ENCODE results near the gene WNK2. TPM values are rescaled to one million over a fixed set of nuclear protein-coding genes. Genes with fewer than 3 reads are reported as not detected.
A peak's percentile ranks its signal among the peaks of the same experiment; 100 is the strongest.

WNK2 gene
- total RNA-seq, 4 donors from 2014 or later, result 155 to 577 (median 259) TPM

- H3K27ac ChIP-seq, result no peak overlapping the region
- H3K4me1 ChIP-seq, result no peaks in the 10 kb centered on the region
- TF ChIP-seq POLR2A (IDR thresholded peaks at IDR 0.05) (no peak), CTCF (IDR thresholded peaks at IDR 0.05) (peak in 2 of 6 experiments; percentile 15 to 31)
- no peak overlapping the region for H3K4me3 ChIP-seq
- no peaks in the 10 kb centered on the region for H3K27me3 ChIP-seq
- H3K36me3 ChIP-seq, result peaks cover 0 to 41% (median 0%) of the 10 kb centered on the region in 3 donors
- peak in 2 of 3 donors; percentile 3 to 30 for DNase-seq
- H3K9me3 ChIP-seq, result no peaks in the 10 kb centered on the region
Observed at GRCh38 chr9:93261281-93261680, 77.3 kb downstream of the WNK2 start.

DNA sequence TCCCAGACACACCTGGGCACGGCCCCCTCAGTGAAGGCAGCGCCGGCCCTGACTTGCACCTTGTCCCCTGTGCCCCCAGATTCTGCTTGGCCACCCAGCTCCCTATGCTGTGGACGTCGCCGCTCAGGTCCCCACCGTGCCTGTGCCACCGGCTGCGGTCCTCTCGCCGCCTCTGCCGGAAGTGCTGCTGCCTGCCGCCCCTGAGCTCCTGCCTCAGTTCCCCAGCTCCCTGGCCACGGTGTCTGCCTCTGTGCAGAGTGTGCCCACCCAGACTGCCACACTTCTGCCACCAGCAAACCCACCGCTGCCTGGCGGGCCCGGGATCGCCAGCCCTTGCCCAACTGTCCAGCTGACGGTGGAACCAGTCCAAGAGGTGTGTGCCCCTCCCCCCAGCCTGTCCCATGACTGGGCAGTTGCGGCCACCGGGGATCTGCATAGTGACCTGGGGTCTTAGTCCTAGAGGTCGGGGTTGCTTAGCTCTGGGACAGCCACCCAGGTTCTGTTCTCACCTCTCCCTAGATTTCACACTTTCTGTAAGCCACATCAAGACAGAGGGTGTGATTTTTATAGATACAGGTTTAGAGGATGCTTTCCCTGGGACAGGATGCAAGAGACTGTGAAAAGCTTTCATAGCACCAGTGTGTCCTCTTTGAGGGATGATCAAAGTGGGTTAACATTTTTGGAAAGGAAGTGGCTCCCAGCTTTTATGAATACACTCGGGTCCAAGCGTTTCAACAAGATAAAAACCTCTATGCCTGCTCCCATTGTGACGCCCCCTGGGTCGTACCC is 78.0 kb downstream of the WNK2 start:
- peak in 2 of 3 donors; percentile 13 to 40 for DNase-seq
- no peaks in the 10 kb centered on the region for H3K27me3 ChIP-seq
- H3K9me3 ChIP-seq, result no peaks in the 10 kb centered on the region
- H3K4me3 ChIP-seq, result no peak overlapping the region
- TF ChIP-seq POLR2A (IDR thresholded peaks at IDR 0.05) (no peak), CTCF (IDR thresholded peaks at IDR 0.05) (no peak)
- H3K27ac ChIP-seq, result no peak overlapping the region
- no peaks in the 10 kb centered on the region for H3K4me1 ChIP-seq
- peaks cover 0 to 41% (median 0%) of the 10 kb centered on the region in 3 donors for H3K36me3 ChIP-seq

DNA sequence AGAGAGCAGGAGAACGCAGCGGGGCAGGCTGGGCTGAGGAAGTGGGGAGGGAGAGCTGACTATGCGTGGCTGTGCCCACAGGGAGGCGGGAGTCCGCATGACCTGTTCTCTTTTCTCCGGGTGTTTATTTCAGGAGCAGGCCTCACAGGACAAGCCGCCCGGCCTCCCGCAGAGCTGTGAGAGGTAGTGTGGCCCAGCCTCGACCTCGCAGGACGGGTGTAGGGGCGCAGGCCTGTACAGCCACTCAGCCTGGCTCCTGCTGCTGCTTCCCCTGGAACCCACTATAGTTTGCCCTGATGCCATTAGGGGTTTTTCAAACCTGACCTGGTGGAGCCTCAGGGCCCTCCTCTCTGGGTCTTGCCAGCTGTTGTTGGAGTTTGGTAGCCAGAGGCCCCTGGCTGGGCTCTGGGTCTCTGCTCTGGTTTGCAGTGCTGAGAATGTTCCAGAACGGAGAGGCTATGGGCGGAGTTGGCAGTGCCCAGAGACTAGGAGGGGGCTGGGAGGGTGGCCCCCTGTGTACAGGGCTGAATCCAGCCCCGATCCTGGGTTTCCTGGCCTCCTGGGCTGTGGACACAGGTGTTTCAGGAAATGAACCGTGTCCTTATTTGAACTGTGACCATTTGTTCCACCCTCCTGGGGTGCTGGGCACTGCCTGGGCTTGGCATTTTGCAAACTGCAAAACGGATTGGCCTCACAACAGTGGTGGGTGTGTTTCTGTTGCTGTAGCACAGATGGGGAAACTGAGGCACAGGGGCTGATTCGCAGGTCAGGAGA is 78.8 kb downstream of the WNK2 start:
- no peaks in the 10 kb centered on the region for H3K9me3 ChIP-seq
- peak in 1 of 3 donors; percentile 42 for DNase-seq
- peaks cover 0 to 1% (median 0%) of the 10 kb centered on the region in 4 donors for H3K4me1 ChIP-seq
- H3K4me3 ChIP-seq, result no peak overlapping the region
- TF ChIP-seq CTCF (IDR thresholded peaks at IDR 0.05) (no peak), POLR2A (IDR thresholded peaks at IDR 0.05) (no peak)
- H3K27me3 ChIP-seq, result no peaks in the 10 kb centered on the region
- peaks cover 0 to 41% (median 0%) of the 10 kb centered on the region in 3 donors for H3K36me3 ChIP-seq
- no peak overlapping the region for H3K27ac ChIP-seq

GRCh38 chr9:93263334-93264229 is 79.6 kb downstream of the WNK2 start:
- H3K9me3 ChIP-seq, result no peaks in the 10 kb centered on the region
- no peak overlapping the region for H3K27ac ChIP-seq
- peak in 2 of 3 donors; percentile 10 to 40 for DNase-seq
- peaks cover 0 to 45% (median 0%) of the 10 kb centered on the region in 3 donors for H3K36me3 ChIP-seq
- TF ChIP-seq CTCF (IDR thresholded peaks at IDR 0.05) (no peak), POLR2A (IDR thresholded peaks at IDR 0.05) (no peak)
- H3K4me1 ChIP-seq, result peaks cover 0 to 10% (median 5%) of the 10 kb centered on the region in 4 donors
- no peak overlapping the region for H3K4me3 ChIP-seq
- H3K27me3 ChIP-seq, result no peaks in the 10 kb centered on the region
